AG04450 (cell line): Measurements from ENCODE around the gene ADH7. TPM values are rescaled to one million over a fixed set of nuclear protein-coding genes. Genes with fewer than 3 reads are reported as not detected.

Source experiments
- CTCF ChIA-PET: fragments of 300-600, 350-600 bp; formaldehyde crosslinking; extraction: SDS; loops from one replicate; lab custom pipeline; 2022; ENCODE audit warnings: antibody characterized with exemption, inconsistent platforms; lab: Charles Lee
- POLR2A ChIA-PET: fragments of 350-600 bp; formaldehyde crosslinking; extraction: SDS; loops from one replicate; lab custom pipeline; 2021; ENCODE audit warnings: antibody characterized with exemption, inconsistent platforms; lab: Yijun Ruan, JAX
- DNase-seq: peaks from one replicate; pipeline ENCODE4 v3.0.0-alpha.2; 2011; ENCODE audit warnings: low read depth, low spot score
- H3K27ac ChIP-seq: one replicate; pipeline ENCODE4 v1.5.1; 2012; ENCODE audit warnings: low read depth, low read length, control low read depth
- H3K27me3 ChIP-seq: one replicate; pipeline ENCODE4 v1.6.0; 2012; ENCODE audit warnings: low read length; ENCODE audit not compliant: control insufficient read depth, insufficient read depth
- H3K4me3 ChIP-seq: 2 replicates; pipeline ENCODE4 v1.5.1; 2011; ENCODE audit warnings: mild to moderate bottlenecking, low read depth, low read length, control low read depth
- H3K9me3 ChIP-seq: 2 replicates; pipeline ENCODE4 v1.5.1; 2012; ENCODE audit warnings: low read length; ENCODE audit not compliant: control insufficient read depth, insufficient read depth
- polyA plus RNA-seq: library from polyadenylated mRNA; depleted of rRNA; stranded (reverse); fragments of >200 nt; gene quantifications from 2 replicates; pipeline ENCODE4 v1.2.3, GENCODE V29; 2011
- TF ChIP-seq, protein P1 (sequence below): IDR thresholded peaks from 2 replicates; pipeline ENCODE4 v1.5.1; 2011; ENCODE audit warnings: low read depth, low read length, control low read depth, inconsistent platforms

Gene ADH7
- polyA plus RNA-seq, 1 experiment = not detected

DNA sequence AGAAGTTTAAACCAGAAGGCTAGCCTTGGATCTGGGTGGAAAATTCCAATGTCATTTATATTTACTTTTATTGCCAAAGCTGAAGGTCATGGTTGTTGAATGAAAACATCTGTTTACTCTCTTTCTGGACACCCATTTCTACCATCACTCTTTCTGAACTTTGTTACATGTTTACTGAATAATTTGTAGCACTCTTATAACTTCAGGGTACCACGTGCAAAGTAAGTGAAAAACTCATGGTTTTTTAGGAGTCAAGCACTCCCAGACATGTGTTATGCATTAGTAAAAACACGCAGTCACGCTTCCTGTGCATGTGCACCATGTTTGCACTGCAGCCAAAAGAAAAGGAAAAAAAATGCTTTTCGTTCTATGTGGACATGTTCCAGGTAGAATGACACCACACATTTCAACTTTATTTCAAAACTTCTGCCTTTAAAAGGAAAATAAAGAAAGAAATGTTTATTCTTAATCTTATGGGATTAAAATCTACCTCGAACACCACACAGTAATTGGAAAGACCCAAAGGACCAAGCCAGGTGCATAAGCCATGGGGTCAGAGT lies 51.2 kb downstream of the ADH7 start:
- POLR2A ChIA-PET = interaction anchor here (1.0 to 1.4 kb wide), 3 partner anchors 11 to 296 kb away, joined by 3 to 4 read pairs (median 4); partner anchors contain the start of gene ADH5
- Histone ChIP-seq H3K9me3 (no peaks in the 10 kb centered on the region), H3K27ac (peak overlapping the region; percentile 95), H3K4me3 (no peak overlapping the region), H3K27me3 (no peaks in the 10 kb centered on the region)
- TF ChIP-seq, protein P1, sequence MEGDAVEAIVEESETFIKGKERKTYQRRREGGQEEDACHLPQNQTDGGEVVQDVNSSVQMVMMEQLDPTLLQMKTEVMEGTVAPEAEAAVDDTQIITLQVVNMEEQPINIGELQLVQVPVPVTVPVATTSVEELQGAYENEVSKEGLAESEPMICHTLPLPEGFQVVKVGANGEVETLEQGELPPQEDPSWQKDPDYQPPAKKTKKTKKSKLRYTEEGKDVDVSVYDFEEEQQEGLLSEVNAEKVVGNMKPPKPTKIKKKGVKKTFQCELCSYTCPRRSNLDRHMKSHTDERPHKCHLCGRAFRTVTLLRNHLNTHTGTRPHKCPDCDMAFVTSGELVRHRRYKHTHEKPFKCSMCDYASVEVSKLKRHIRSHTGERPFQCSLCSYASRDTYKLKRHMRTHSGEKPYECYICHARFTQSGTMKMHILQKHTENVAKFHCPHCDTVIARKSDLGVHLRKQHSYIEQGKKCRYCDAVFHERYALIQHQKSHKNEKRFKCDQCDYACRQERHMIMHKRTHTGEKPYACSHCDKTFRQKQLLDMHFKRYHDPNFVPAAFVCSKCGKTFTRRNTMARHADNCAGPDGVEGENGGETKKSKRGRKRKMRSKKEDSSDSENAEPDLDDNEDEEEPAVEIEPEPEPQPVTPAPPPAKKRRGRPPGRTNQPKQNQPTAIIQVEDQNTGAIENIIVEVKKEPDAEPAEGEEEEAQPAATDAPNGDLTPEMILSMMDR = no peak
- DNase-seq = peak; percentile 92
- CTCF ChIA-PET = interaction anchor here (2.1 kb wide), 1 partner anchor 21 kb away, joined by 8 read pairs; no protein-coding TSS in a partner anchor

DNA sequence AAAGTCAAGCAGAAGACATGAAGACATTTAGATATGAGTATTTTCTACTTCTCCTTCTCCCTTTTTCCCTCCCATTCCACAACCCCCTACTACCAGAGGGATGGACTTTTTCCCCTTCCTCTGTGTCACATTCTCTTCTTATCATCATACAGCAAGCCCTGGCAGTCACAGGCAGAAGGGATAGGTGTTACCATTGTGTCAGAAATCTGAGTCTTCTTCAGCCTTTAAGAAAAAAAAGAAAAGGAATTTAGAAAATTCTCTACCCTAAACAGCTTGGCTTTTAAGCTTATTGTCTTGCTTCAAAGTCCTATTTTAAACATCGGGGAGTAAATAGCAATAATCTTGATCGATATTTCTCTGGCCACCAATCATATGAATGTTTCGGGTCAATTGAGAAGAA lies 51.7 kb downstream of the ADH7 start:
- TF ChIP-seq, protein P1 = no peak
- Histone ChIP-seq H3K4me3 (no peak overlapping the region), H3K9me3 (no peaks in the 10 kb centered on the region), H3K27ac (peak overlapping the region; percentile 92), H3K27me3 (no peaks in the 10 kb centered on the region)
- CTCF ChIA-PET = interaction anchor here (2.0 kb wide), 1 partner anchor 22 kb away, joined by 5 read pairs; no protein-coding TSS in a partner anchor
- no peak for DNase-seq
- POLR2A ChIA-PET = interaction anchor here (1.0 to 1.2 kb wide), 2 partner anchors 12 to 20 kb away, joined by 4 read pairs; no protein-coding TSS in a partner anchor

DNA sequence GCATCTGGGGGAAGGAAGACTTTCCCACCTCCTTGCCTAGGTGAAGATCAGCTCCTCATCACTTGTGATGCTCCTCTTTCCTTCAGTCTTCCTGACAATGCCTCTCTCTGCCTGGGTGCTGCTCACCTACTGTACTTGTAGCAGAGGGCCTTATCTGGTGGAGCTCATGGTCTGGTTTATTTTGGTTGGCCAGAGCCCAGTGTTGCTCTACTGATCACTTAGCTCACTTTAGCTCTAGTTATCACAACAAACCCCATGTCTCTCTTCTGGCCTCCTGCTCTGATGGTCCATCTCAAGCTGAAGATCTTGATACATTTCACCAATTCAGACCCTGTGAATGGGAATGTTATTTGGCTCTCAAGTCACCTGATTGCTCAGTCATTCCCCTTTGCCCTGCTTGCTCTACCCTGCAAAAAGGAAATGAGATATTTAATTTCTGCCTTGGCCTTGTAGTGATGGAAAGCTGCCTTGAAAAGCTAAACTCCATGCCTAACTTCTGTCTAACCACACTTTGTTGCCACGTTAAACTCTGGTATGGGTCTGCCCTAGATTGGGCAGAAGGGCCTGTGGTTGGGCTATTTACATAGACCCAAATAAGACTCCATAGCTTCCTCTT lies 52.3 kb downstream of the ADH7 start:
- peak overlapping the region; percentile 92 for H3K27ac ChIP-seq
- TF ChIP-seq, protein P1 = no peak
- H3K9me3 ChIP-seq = no peaks in the 10 kb centered on the region
- DNase-seq = no peak
- CTCF ChIA-PET = interaction anchor here (2.0 kb wide), 1 partner anchor 22 kb away, joined by 5 read pairs; no protein-coding TSS in a partner anchor
- no peak overlapping the region for H3K4me3 ChIP-seq
- POLR2A ChIA-PET = interaction anchor here (1.2 kb wide), 1 partner anchor 12 kb away, joined by 4 read pairs; no protein-coding TSS in a partner anchor
- no peaks in the 10 kb centered on the region for H3K27me3 ChIP-seq

DNA sequence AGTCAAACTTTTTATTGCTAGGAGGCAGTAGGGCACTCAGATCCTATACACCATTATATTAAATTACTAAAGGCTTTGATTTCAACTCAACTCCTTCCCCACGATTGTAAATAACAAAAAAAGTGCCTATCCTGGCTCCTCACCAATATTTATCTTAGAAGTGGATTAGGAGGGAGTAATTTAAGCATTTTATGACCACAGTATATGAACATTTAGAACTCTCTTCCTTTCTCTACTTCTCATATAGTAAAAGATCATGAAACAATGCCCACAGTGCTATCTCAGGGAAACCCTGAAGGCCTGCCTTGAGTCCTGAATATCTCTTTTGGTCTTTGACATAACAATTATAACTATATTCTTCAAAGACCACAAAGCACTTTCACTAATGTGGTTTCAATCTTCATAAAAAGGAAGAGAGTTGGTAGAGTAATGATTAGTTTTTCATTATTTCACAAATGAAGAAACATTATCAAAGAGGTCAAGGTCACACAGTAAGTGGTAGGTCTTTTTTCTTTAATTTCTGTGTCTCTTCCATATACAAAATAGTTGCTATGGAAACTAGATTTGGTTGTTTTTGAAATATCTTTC lies 53.5 kb downstream of the ADH7 start:
- POLR2A ChIA-PET = interaction anchor here (0.6 kb wide), 1 partner anchor 1210 kb away, joined by 3 read pairs; no protein-coding TSS in a partner anchor
- CTCF ChIA-PET = interaction anchor here (1.1 to 2.1 kb wide), 4 partner anchors 22 to 180 kb away, joined by 3 to 6 read pairs (median 5); no protein-coding TSS in a partner anchor
- no peak overlapping the region for H3K27ac ChIP-seq
- H3K9me3 ChIP-seq = no peaks in the 10 kb centered on the region
- TF ChIP-seq, protein P1 = no peak
- no peak overlapping the region for H3K4me3 ChIP-seq
- no peak for DNase-seq
- no peaks in the 10 kb centered on the region for H3K27me3 ChIP-seq
